ENCODE data around the gene DCC.

DCC gene

GRCh38 chr18:52377094-52377493, 37.1 kb downstream of the DCC start:
- POLR2A ChIA-PET (ENCODE audit: low non-redundant PET) = no interaction called here
- CTCF ChIA-PET = no interaction called here
- H3K27ac ChIP-seq = no peak overlapping the region
- DNase-seq (ENCODE audit: low spot score) = no peak
- no peak for TF ChIP-seq CTCF (conservative IDR thresholded peaks at IDR 0.05; ENCODE audit: low read depth)

GRCh38 chr18:52386306-52386705, 46.3 kb downstream of the DCC start:
- CTCF ChIA-PET = interaction anchor here (0.7 kb wide), 1 partner anchor 717 kb away, joined by 4 read pairs; no protein-coding TSS in a partner anchor
- POLR2A ChIA-PET (ENCODE audit: low non-redundant PET) = no interaction called here
- H3K27ac ChIP-seq = no peak overlapping the region
- DNase-seq (ENCODE audit: low spot score) = no peak
- TF ChIP-seq CTCF (conservative IDR thresholded peaks at IDR 0.05; ENCODE audit: low read depth) = no peak

DNA sequence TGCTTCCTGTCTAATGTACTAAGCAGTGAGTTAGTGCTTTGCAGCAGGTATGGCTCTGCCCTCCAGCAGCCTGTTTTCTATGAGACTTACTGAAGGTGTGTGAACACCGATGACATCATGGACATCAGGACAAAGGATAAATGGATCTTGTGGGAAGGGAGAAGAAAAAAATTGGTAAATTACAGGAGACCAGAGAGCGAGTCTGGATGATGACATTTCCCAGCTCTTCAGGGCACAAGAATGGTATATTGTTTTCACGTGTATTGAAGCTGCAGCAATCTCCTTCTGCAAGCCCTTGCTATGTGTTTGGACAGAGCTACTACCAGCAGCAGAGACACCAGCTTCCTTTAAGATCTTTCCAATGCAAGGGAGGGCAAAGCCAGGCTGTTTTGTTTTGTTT, 47.2 kb downstream of the DCC start:
- ChIA-PET POLR2A (ENCODE audit: low non-redundant PET) (no interaction called here), CTCF (no interaction called here)
- TF ChIP-seq CTCF (conservative IDR thresholded peaks at IDR 0.05; ENCODE audit: low read depth) = no peak
- H3K27ac ChIP-seq = no peak overlapping the region
- DNase-seq (ENCODE audit: low spot score) = no peak

DNA sequence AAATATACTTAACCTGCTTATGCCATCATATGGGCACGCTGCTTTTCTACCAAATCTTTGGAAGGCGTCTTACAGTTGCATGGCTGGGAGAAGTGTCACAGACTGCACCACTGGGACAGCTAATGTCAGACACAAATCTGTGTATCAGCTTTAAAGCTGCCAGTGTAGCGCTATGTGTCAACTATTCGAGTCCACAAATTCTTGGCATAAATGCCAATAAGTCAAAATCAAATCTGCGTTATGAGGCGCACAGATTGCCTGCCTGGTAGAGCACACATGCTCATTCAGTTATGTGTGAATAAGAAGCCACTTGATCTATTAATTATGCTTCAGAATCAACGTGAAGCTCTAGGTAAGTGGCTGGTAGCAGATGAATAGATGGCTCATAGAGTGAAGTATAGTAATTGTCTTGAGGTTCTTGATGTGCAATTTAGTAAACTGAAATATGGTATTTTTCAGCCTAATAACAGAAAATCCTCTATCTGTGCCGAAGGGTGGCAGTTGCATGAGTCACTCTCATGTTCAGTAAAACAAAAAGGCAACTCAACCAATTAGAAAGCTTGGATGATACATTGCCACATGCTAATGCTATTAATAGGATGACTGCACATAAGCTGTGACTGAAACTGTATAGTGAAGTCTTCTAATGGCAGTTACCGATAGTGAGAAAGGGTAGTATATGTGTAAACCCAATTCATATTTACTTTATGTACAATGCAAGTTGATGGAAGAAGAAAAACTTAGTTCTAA, 52.0 kb downstream of the DCC start:
- CTCF ChIA-PET = no interaction called here

DNA sequence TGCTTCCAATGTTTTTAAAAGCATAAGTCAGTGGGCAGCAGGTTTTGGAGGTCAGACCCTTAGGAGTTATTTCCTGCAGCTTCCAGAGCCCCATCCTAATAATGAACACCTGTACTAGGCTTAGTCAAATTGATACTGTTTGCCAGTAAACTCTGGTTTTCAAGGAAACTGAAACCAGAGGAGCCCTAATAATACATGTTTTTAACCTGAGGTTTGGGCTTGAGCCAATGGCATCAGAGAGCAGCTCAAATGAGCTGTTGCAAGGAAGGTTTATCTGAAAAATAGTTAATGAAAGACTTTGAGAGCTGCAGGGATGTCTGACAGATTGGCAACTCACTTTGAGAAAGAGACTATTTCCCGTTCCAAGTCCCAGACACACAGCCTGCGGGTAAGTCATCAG, 54.6 kb downstream of the DCC start:
- no peak for TF ChIP-seq CTCF (conservative IDR thresholded peaks at IDR 0.05; ENCODE audit: low read depth)
- DNase-seq (ENCODE audit: low spot score) = no peak
- CTCF ChIA-PET = no interaction called here
- POLR2A ChIA-PET (ENCODE audit: low non-redundant PET) = no interaction called here
- no peak overlapping the region for H3K27ac ChIP-seq

More for the DNA sequence above, 52.0 kb downstream of the DCC start:
- POLR2A ChIA-PET (ENCODE audit: low non-redundant PET) = no interaction called here
- no peak for DNase-seq (ENCODE audit: low spot score)
- H3K27ac ChIP-seq = no peak overlapping the region
- no peak for TF ChIP-seq CTCF (conservative IDR thresholded peaks at IDR 0.05; ENCODE audit: low read depth)

DNA sequence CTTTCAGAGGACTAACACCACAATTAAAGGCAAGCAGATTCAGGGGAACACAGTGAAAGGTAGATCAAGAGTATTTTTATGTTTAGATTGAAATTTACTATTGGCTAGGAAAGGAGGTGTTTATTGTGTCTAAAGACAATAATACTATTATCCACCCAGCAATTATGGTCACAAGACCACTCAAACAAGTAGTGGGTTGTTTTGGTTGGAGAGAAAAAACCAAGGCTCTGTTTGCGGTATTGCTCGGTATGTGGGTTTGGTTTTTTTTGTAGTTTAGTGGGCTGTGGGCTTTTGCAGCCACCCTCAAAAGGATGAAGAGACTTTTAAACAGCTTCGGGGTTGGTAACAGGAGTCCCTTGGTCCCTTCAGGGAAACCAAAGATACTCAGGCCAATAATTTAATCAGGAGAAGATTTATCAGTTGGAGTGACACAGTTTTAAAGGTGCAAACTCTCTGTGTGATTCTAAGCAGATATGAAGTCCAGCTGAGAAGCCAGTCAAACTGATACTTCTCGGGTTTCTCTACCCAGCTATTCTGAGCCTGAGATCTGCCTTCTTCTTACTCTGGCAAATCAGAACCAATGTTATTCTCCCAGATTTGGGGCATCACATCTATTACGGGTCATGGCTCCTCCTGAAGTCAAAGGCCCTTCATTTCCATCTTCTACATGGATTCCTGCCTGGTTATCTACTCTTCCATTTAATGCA, 55.3 kb downstream of the DCC start:
- CTCF ChIA-PET = no interaction called here

More for the DNA sequence above, 55.3 kb downstream of the DCC start:
- no peak overlapping the region for H3K27ac ChIP-seq
- POLR2A ChIA-PET (ENCODE audit: low non-redundant PET) = no interaction called here
- no peak for TF ChIP-seq CTCF (conservative IDR thresholded peaks at IDR 0.05; ENCODE audit: low read depth)
- no peak for DNase-seq (ENCODE audit: low spot score)

Data from RWPE1 (cell line).